Measurements from ENCODE around the gene SMPDL3A. TPM values are rescaled to one million over a fixed set of nuclear protein-coding genes. Genes with fewer than 3 reads are reported as not detected.
A peak's percentile ranks its signal among the peaks of the same experiment; 100 is the strongest.

Gene SMPDL3A
- total RNA-seq, 1 donor from 2014 or later: 17.9 TPM

- Histone ChIP-seq H3K27me3 (ENCODE audit: low read depth) (no peaks in the 10 kb centered on the region), H3K4me1 (peaks cover 2% of the 10 kb centered on the region), H3K9me3 (no peaks in the 10 kb centered on the region), H3K36me3 (no peaks in the 10 kb centered on the region), H3K27ac (no peak overlapping the region), H3K4me3 (no peak overlapping the region)
- intact Hi-C loops (cut with DNase I): no loop called here
- no peak for DNase-seq
- no peak for ATAC-seq
- no peak for TF ChIP-seq CTCF (IDR thresholded peaks at IDR 0.05)
Measured at GRCh38 chr6:122783401-122783800, 5.7 kb upstream of the SMPDL3A start.

GRCh38 chr6:122785891-122786290 is 3.2 kb upstream of the SMPDL3A start:
- Histone ChIP-seq H3K4me1 (peaks cover 17% of the 10 kb centered on the region), H3K9me3 (no peaks in the 10 kb centered on the region), H3K4me3 (no peak overlapping the region), H3K27me3 (ENCODE audit: low read depth) (no peaks in the 10 kb centered on the region), H3K27ac (no peak overlapping the region), H3K36me3 (no peaks in the 10 kb centered on the region)
- DNase-seq (no peak), ATAC-seq (no peak)
- intact Hi-C loops (cut with DNase I): no loop called here
- no peak for TF ChIP-seq CTCF (IDR thresholded peaks at IDR 0.05)

- no peak for TF ChIP-seq CTCF (IDR thresholded peaks at IDR 0.05)
- H3K36me3 ChIP-seq: no peaks in the 10 kb centered on the region
- no peaks in the 10 kb centered on the region for H3K9me3 ChIP-seq
- no peak for DNase-seq
- no peaks in the 10 kb centered on the region for H3K27me3 ChIP-seq (ENCODE audit: low read depth)
- peaks cover 22% of the 10 kb centered on the region for H3K4me1 ChIP-seq
- no peak for ATAC-seq
- no peak overlapping the region for H3K27ac ChIP-seq
- intact Hi-C loops (cut with DNase I): no loop called here
- H3K4me3 ChIP-seq: no peak overlapping the region
Measured at GRCh38 chr6:122787721-122788120, 1.3 kb upstream of the SMPDL3A start.

GRCh38 chr6:122788208-122788607 is 850 bp upstream of the SMPDL3A start:
- no peak for ATAC-seq
- TF ChIP-seq CTCF (IDR thresholded peaks at IDR 0.05): no peak
- Histone ChIP-seq H3K36me3 (no peaks in the 10 kb centered on the region), H3K4me1 (peaks cover 22% of the 10 kb centered on the region), H3K27me3 (ENCODE audit: low read depth) (no peaks in the 10 kb centered on the region), H3K9me3 (no peaks in the 10 kb centered on the region), H3K27ac (peak overlapping the region; percentile 93), H3K4me3 (no peak overlapping the region)
- intact Hi-C loops (cut with DNase I): no loop called here
- DNase-seq: no peak

- Histone ChIP-seq H3K4me1 (peaks cover 22% of the 10 kb centered on the region), H3K27ac (peak overlapping the region; percentile 93), H3K9me3 (no peaks in the 10 kb centered on the region), H3K27me3 (ENCODE audit: low read depth) (no peaks in the 10 kb centered on the region), H3K36me3 (no peaks in the 10 kb centered on the region), H3K4me3 (peak overlapping the region; percentile 71)
- intact Hi-C loops (cut with DNase I): no loop called here
- TF ChIP-seq CTCF (IDR thresholded peaks at IDR 0.05): no peak
- no peak for ATAC-seq
- no peak for DNase-seq
Measured at GRCh38 chr6:122788663-122789181, 336 bp upstream of the SMPDL3A start.

GRCh38 chr6:122790028-122790422 is 967 bp downstream of the SMPDL3A start:
- peaks cover 22% of the 10 kb centered on the region for H3K4me1 ChIP-seq
- TF ChIP-seq CTCF (IDR thresholded peaks at IDR 0.05): no peak
- intact Hi-C loops (cut with DNase I): no loop called here
- H3K36me3 ChIP-seq: no peaks in the 10 kb centered on the region
- H3K4me3 ChIP-seq: peak overlapping the region; percentile 71
- DNase-seq (no peak), ATAC-seq (peak in 1 of 2 donors; percentile 66)
- peak overlapping the region; percentile 93 for H3K27ac ChIP-seq
- H3K9me3 ChIP-seq: no peaks in the 10 kb centered on the region
- no peaks in the 10 kb centered on the region for H3K27me3 ChIP-seq (ENCODE audit: low read depth)

Data from lower lobe of right lung (tissue), 2 donors.